H1 (cell line): Measurements from ENCODE around the gene CCDC192. TPM values are rescaled to one million over a fixed set of nuclear protein-coding genes. Genes with fewer than 3 reads are reported as not detected.

ENCODE experiments used
- CTCF ChIA-PET: fragments of 300-600 bp; sonication (Branson Sonifier 250); formaldehyde crosslinking; loops from one replicate; lab custom pipeline; 2021; ENCODE audit not compliant: partially characterized antibody; lab: Charles Lee
- POLR2A ChIA-PET: fragments of 300-600 bp; sonication (Branson Sonifier 250); formaldehyde crosslinking; loops from one replicate; lab custom pipeline; 2021; ENCODE audit warnings: inconsistent platforms; ENCODE audit not compliant: partially characterized antibody; lab: Charles Lee
- DNase-seq, 2 experiments: peaks; one replicate each; pipeline versions ENCODE4 v3.0.0 to v3.0.0-alpha.2; 2010 to 2022; ENCODE audit warnings: low spot score in 2 of 2, low read depth in 1 of 2, mixed read lengths in 1 of 2
- FAIRE-seq: peaks from 2 replicates; lab custom pipeline; 2011; peaks lifted over from hg19 to GRCh38; lab: Jason Lieb, UNC
- H2AFZ ChIP-seq: 2 replicates; pipeline ENCODE4 v1.8.1; 2012; ENCODE audit warnings: low read length, inconsistent platforms
- H2AK5ac ChIP-seq: 2 replicates; pipeline ENCODE4 v1.6.1; 2013; ENCODE audit warnings: low read depth, low read length
- H2BK120ac ChIP-seq: replicated peaks from 2 replicates; pipeline ENCODE3; 2013; ENCODE audit warnings: low read depth, low read length, inconsistent platforms
- H2BK12ac ChIP-seq: 2 replicates; pipeline ENCODE4 v1.6.1; 2013; ENCODE audit warnings: low read depth, low read length
- H2BK15ac ChIP-seq: 2 replicates; pipeline ENCODE4 v1.6.1; 2013; ENCODE audit warnings: low read length
- H2BK20ac ChIP-seq: 2 replicates; pipeline ENCODE4 v1.6.1; 2013; ENCODE audit warnings: low read length
- H2BK5ac ChIP-seq: 2 replicates; pipeline ENCODE4 v1.6.1; 2013; ENCODE audit warnings: low read depth, low read length
- H3K14ac ChIP-seq: 2 replicates; pipeline ENCODE4 v1.6.1; 2013; ENCODE audit warnings: inconsistent platforms; ENCODE audit not compliant: insufficient read length
- H3K18ac ChIP-seq: 2 replicates; pipeline ENCODE4 v1.6.1; 2013; ENCODE audit warnings: low read length; ENCODE audit errors: extremely low read depth
- H3K23ac ChIP-seq: 2 replicates; pipeline ENCODE4 v1.6.1; 2013; ENCODE audit warnings: inconsistent platforms; ENCODE audit not compliant: insufficient read length
- H3K23me2 ChIP-seq: 2 replicates; pipeline ENCODE4 v1.6.1; 2013; ENCODE audit warnings: low read depth, low read length
- H3K27ac ChIP-seq: 2 replicates; pipeline ENCODE4 v1.6.1; 2011; ENCODE audit warnings: low read depth, low read length, inconsistent platforms
- H3K27me3 ChIP-seq, 4 experiments: replicated peaks in 1 of 4; 1 replicate in 1 of 4; 2 replicates in 3 of 4; pipeline versions ENCODE4 v1.6.1 to v1.8.1; 2011 to 2013; ENCODE audit warnings: low read length in 3 of 4, mild to moderate bottlenecking in 3 of 4, inconsistent platforms in 2 of 4, mixed read lengths in 2 of 4, moderate library complexity in 1 of 4; ENCODE audit not compliant: control insufficient read depth in 3 of 4, insufficient read depth in 3 of 4; ENCODE audit errors: extremely low read depth in 1 of 4
- H3K36me3 ChIP-seq, 4 experiments: 2 replicates each; pipeline versions ENCODE4 v1.6.1 to v1.8.1; 2011 to 2013; ENCODE audit warnings: mild to moderate bottlenecking in 4 of 4, low read length in 3 of 4, moderate library complexity in 2 of 4, control low read depth in 1 of 4, inconsistent platforms in 1 of 4; ENCODE audit not compliant: insufficient read depth in 4 of 4, control insufficient read depth in 2 of 4
- H3K4ac ChIP-seq: replicated peaks from 2 replicates; pipeline ENCODE3; 2013; ENCODE audit warnings: low read length, low read depth, mixed read lengths, inconsistent platforms; ENCODE audit not compliant: insufficient read length
- H3K4me1 ChIP-seq, 4 experiments: replicated peaks in 1 of 4; 1 replicate in 1 of 4; 2 replicates in 3 of 4; pipeline versions ENCODE4 v1.6.1 to v1.8.1; 2011 to 2013; ENCODE audit warnings: low read length in 3 of 4, inconsistent platforms in 2 of 4, mixed read lengths in 1 of 4; ENCODE audit not compliant: insufficient read depth in 4 of 4, control insufficient read depth in 3 of 4
- H3K4me2 ChIP-seq, 2 experiments: 2 replicates each; pipeline versions ENCODE4 v1.6.1 to v1.8.1; 2011 to 2013; ENCODE audit warnings: low read depth in 2 of 2, low read length in 2 of 2, control low read depth in 1 of 2, inconsistent platforms in 1 of 2, mild to moderate bottlenecking in 1 of 2; ENCODE audit not compliant: insufficient read depth in 1 of 2
- H3K4me3 ChIP-seq, 4 experiments: fragments of 200-600, 300-600 bp in 1 of 4; sonication (generic), shearing (Covaris generic), sonication (Bioruptor Twin) in 1 of 4; 2 replicates each; pipeline versions ENCODE4 v1.5.1 to v1.8.1; 2011 to 2016; ENCODE audit warnings: low read length in 4 of 4, low read depth in 3 of 4, control low read depth in 2 of 4, inconsistent platforms in 2 of 4, mild to moderate bottlenecking in 2 of 4, mixed read lengths in 1 of 4, moderate library complexity in 1 of 4; ENCODE audit not compliant: insufficient read depth in 2 of 4; ENCODE audit errors: extremely low read depth in 1 of 4
- H3K56ac ChIP-seq: replicated peaks from 2 replicates; pipeline ENCODE3; 2013; ENCODE audit warnings: low read depth, mild to moderate bottlenecking, mixed read lengths, low read length, inconsistent platforms; ENCODE audit not compliant: insufficient read length
- H3K79me1 ChIP-seq: 2 replicates; pipeline ENCODE4 v1.6.1; 2013; ENCODE audit warnings: low read depth, low read length, control low read depth
- H3K79me2 ChIP-seq, 2 experiments: 2 replicates each; pipeline versions ENCODE4 v1.6.1 to v1.8.1; 2012 to 2013; ENCODE audit warnings: low read length in 2 of 2, mild to moderate bottlenecking in 2 of 2, inconsistent platforms in 1 of 2; ENCODE audit not compliant: insufficient read depth in 2 of 2, control insufficient read depth in 1 of 2
- H3K9ac ChIP-seq, 4 experiments: replicated peaks in 1 of 4; 1 replicate in 1 of 4; 2 replicates in 3 of 4; pipeline versions ENCODE4 v1.6.1 to v1.8.1; 2011 to 2013; ENCODE audit warnings: low read depth in 3 of 4, low read length in 3 of 4, control low read depth in 2 of 4, mild to moderate bottlenecking in 2 of 4, moderate library complexity in 2 of 4, inconsistent platforms in 1 of 4; ENCODE audit errors: extremely low read depth in 1 of 4
- H3K9me3 ChIP-seq, 2 experiments: 2 replicates each; pipeline versions ENCODE4 v1.6.1 to v1.8.1; 2012 to 2013; ENCODE audit warnings: mild to moderate bottlenecking in 2 of 2, moderate library complexity in 2 of 2, control low read depth in 1 of 2, inconsistent platforms in 1 of 2, low read depth in 1 of 2, low read length in 1 of 2, mixed read lengths in 1 of 2; ENCODE audit not compliant: insufficient read depth in 2 of 2
- H4K20me1 ChIP-seq, 2 experiments: replicated peaks in 1 of 2; 2 replicates each; pipeline versions ENCODE3 to v1.8.1; 2011 to 2013; ENCODE audit warnings: inconsistent platforms in 2 of 2, low read length in 2 of 2, mild to moderate bottlenecking in 1 of 2; ENCODE audit not compliant: insufficient read depth in 2 of 2, control insufficient read depth in 1 of 2
- H4K5ac ChIP-seq: 2 replicates; pipeline ENCODE4 v1.6.1; 2013; ENCODE audit warnings: low read length, low read depth, mixed read lengths, inconsistent platforms; ENCODE audit not compliant: insufficient read length
- H4K8ac ChIP-seq: 2 replicates; pipeline ENCODE4 v1.8.0; 2013; ENCODE audit warnings: mild to moderate bottlenecking, moderate library complexity, low read length, inconsistent platforms; ENCODE audit not compliant: insufficient read depth; ENCODE audit errors: extremely low read depth
- H4K91ac ChIP-seq: replicated peaks from 2 replicates; pipeline ENCODE3; 2013; ENCODE audit warnings: low read length, mixed read lengths, inconsistent platforms; ENCODE audit not compliant: insufficient read length
- ATF2 ChIP-seq: IDR thresholded peaks from 2 replicates; pipeline ENCODE4 v1.6.1; 2012; ENCODE audit warnings: low read length, inconsistent platforms
- CEBPB ChIP-seq: IDR thresholded peaks from 2 replicates; pipeline ENCODE4 v1.6.1; 2012; ENCODE audit warnings: low read depth, low read length
- EGR1 ChIP-seq: IDR thresholded peaks from 2 replicates; pipeline ENCODE4 v1.6.1; 2011; ENCODE audit warnings: low read depth, low read length, borderline replicate concordance
- GABPA ChIP-seq: IDR thresholded peaks from 2 replicates; pipeline ENCODE4 v1.6.1; 2011; ENCODE audit warnings: mild to moderate bottlenecking, low read length, moderate library complexity, borderline replicate concordance; ENCODE audit not compliant: insufficient read depth
- KDM1A ChIP-seq: fragments of 200-600, 300-600 bp; sonication (generic); IDR thresholded peaks from 2 replicates; pipeline ENCODE4 v1.7.1; 2016; ENCODE audit warnings: mild to moderate bottlenecking, low read length, borderline replicate concordance
- KDM4A ChIP-seq: IDR thresholded peaks from one replicate; pipeline ENCODE4 v1.7.1; 2012; ENCODE audit warnings: low read depth, mild to moderate bottlenecking, moderate library complexity, low read length, inconsistent platforms; ENCODE audit not compliant: severe bottlenecking
- MAFK ChIP-seq: IDR thresholded peaks from 2 replicates; pipeline ENCODE4 v1.6.1; 2012; ENCODE audit warnings: low read depth, mild to moderate bottlenecking, improper control_type of control experiment, low read length
- POLR2AphosphoS5 ChIP-seq: IDR thresholded peaks from 2 replicates; pipeline ENCODE4 v1.6.1; 2011; ENCODE audit warnings: low read depth, low read length
- RFX5 ChIP-seq: IDR thresholded peaks from 2 replicates; pipeline ENCODE4 v1.6.1; 2011; ENCODE audit warnings: low read depth, low read length, improper control_type of control experiment, borderline replicate concordance
- SIX5 ChIP-seq: IDR thresholded peaks from 2 replicates; pipeline ENCODE4 v1.6.1; 2011; ENCODE audit warnings: mild to moderate bottlenecking, low read depth, low read length
- TEAD4 ChIP-seq: IDR thresholded peaks from 2 replicates; pipeline ENCODE4 v1.6.1; 2012; ENCODE audit warnings: low read depth, low read length, inconsistent platforms, mixed read lengths
- WGBS, 2 experiments: shearing (Covaris generic) in 1 of 2; methylation state at CpG; one replicate each; pipeline versions ENCODE4 v1.1.6 to v1.1.7; 2013 to 2015; ENCODE audit warnings: low lambda C conversion rate in 2 of 2, mixed read lengths in 2 of 2, inconsistent platforms in 1 of 2, low coverage in 1 of 2, missing lambda C conversion rate in 1 of 2; ENCODE audit not compliant: insufficient replicate concordance in 2 of 2, insufficient coverage in 1 of 2, insufficient read length in 1 of 2; ENCODE audit errors: extremely low coverage in 1 of 2, missing lambda C conversion rate in 1 of 2; 5-methylcytosine and 5-hydroxymethylcytosine counted together
- polyA plus RNA-seq, 7 experiments: library from polyadenylated mRNA; depleted of rRNA in 3 of 7; stranded (reverse) in 5 of 7; unstranded in 2 of 7; fragments of >200 nt in 5 of 7; fragments of 200-250 nt in 2 of 7; gene quantifications; 1 replicate in 5 of 7; 2 replicates in 1 of 7; 4 replicates in 1 of 7; pipeline versions ENCODE4 v1.2.1 to v1.2.3, GENCODE V29; 2011 to 2013; ENCODE audit warnings: missing spikeins in 2 of 7, mixed read lengths in 2 of 7
- total RNA-seq: library from RNA; stranded (reverse); fragmentation: NEBNext Ultra II Directional; extraction: Animal tissue kit (Norgen Biotek cat#: 25700); gene quantifications from 2 replicates; pipeline ENCODE4 v1.2.1, GENCODE V29; 2021
- TF ChIP-seq, protein P1 (sequence below): IDR thresholded peaks from 2 replicates; pipeline ENCODE4 v1.6.1; 2012; ENCODE audit warnings: inconsistent platforms

CCDC192 gene
- total and polyA plus RNA-seq, 2 of the 8 experiments (the other 6 are each of a cell fraction or from before 2014, with no cell fraction given), result 0.61 TPM; not detected in 1

DNA sequence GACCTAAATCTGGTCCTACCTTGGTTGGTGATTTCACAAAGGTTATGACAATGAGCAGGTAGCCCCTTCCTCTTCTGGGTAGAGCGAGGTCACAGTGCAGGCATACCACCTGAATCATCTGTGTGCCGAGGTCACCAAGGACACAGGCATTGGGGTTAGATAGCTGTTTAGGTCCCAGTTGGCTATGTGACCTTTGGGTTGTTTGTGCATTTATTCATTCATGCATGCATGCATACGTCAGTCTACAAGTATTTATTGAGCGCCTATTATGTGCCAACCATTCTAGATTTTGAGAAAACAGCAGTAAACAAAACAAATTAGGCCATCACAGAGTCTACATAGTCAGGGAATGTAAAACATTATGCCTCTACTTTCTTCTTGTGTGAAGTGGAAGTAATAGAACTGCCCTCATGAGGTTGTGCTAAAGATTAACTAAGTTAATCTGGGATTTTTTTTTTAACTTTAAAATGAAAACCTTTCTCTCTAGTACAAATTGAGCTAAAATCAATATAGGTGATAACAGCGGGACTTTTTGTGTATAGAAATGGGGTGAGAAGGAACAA lies 275.6 kb downstream of the CCDC192 start:
- Histone ChIP-seq H3K56ac (no peak overlapping the region), H4K91ac (no peak overlapping the region), H3K9me3 (no peaks in the 10 kb centered on the region), H3K14ac (no peak overlapping the region), H2BK15ac (no peak overlapping the region), H4K20me1 (no peaks in the 10 kb centered on the region), H3K4me2 (no peak overlapping the region), H3K4me1 (no peaks in the 10 kb centered on the region), H2BK12ac (no peak overlapping the region), H2AK5ac (peak overlapping the region; percentile 24; the same call in 1 of the 2 replicates), H3K4ac (no peak overlapping the region), H3K27ac (no peak overlapping the region), H3K36me3 (no peaks in the 10 kb centered on the region), H3K9ac (no peak overlapping the region), H3K18ac (no peak overlapping the region), H2BK20ac (no peak overlapping the region), H2BK120ac (no peak overlapping the region), H4K5ac (no peak overlapping the region), H3K23me2 (no peaks in the 10 kb centered on the region), H3K27me3 (no peaks in the 10 kb centered on the region), H3K23ac (no peak overlapping the region), H4K8ac (no peak overlapping the region), H2AFZ (no peak overlapping the region), H3K4me3 (no peak overlapping the region), H2BK5ac (no peak overlapping the region), H3K79me1 (no peaks in the 10 kb centered on the region), H3K79me2 (no peaks in the 10 kb centered on the region)
- ChIA-PET POLR2A (no interaction called here), CTCF (interaction anchor here (0.9 to 1.8 kb wide), 5 partner anchors 16 to 406 kb away, joined by 3 to 7 read pairs (median 3); no protein-coding TSS in a partner anchor)
- WGBS, 2 experiments, result 91% methylated on average over 5 of the region's 5 CpGs; no CpG with 5 or more reads in 1 of the 2 experiments
- no peak for DNase-seq
- no peak for FAIRE-seq
- TF ChIP-seq TEAD4 (no peak), SIX5 (no peak), POLR2AphosphoS5 (no peak), ATF2 (no peak), KDM4A (no peak), CEBPB (no peak), MAFK (no peak), RFX5 (no peak), GABPA (no peak), EGR1 (no peak), KDM1A (no peak)
- TF ChIP-seq, protein P1, sequence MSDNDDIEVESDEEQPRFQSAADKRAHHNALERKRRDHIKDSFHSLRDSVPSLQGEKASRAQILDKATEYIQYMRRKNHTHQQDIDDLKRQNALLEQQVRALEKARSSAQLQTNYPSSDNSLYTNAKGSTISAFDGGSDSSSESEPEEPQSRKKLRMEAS, result no peak
